SW 1271 (cell line): ENCODE measurements around the gene EPB41L2.

Experiments used
- DNase-seq, 2 experiments: peaks; one replicate each; lab custom pipeline; 2025; lab: John Stamatoyannopoulos, UW

EPB41L2 gene

DNA sequence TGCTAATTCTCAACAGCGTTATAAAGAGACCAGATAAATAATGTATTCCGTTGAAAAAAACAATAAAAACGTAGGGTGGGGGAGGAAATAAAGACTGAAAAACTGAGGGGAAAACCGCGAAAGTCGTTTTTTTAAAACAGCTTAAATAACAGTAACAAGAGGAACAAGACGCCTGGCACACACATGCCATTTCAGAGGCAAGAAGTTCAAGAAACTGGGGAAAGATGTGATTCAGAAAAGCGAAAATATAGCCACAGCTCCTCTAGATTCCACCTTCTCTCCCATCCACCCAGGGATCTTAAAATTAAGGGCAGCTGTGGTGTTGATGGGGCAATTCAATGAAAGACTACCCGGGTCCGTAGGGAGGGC lies 1.3 kb downstream of the EPB41L2 start:
- no peak for DNase-seq

DNA sequence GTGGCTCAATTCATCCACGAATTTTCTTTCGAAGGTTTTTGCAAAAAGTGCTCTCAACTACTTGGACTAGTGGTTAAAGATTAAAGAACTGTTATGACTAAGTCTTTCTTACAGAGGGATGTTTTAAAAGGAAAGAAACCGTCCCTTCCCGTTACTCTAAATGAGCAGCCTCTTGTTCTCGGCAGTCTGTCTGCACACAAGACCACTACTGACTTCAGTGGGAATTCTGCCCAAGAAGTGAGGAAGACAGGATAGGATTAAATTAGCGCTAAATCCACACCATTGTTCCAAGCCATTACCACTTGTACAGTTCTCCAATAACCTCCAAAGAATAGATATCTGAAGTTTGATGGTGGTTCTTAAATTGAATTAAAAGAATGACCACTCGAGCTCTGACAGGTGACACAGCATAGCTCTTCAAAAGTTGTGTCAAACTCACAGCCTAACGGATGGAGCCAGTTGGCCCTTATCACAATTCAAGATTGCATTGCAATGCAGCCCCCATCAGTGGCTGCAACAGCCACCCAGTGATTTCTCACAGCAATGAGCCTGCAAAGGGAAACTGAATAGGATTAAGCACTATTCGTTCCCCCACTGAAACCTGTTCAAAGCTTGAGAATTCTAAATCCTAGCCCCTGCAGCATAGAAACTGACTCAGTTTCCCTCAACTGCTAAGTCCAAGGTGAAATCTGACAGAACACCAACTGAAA lies 1.8 kb downstream of the EPB41L2 start:
- DNase-seq, result no peak

DNA sequence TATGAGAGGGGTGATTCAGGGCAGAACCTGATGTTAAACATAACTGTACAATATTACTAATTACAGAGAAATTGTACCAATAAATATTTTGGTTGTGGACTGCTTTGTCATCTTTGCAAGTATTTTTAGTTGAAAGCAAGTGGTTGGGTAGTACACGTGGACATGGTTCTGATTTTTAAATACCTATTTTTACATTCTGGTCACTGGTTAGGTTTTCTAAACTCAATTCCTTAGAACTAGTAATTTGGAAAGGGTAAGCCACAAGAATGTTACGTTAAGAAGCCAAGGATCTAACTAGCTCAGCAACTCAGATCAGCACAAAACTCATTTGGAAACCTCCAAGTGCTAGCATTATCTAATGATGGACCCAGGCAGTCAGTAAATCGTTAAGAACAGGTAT lies 2.7 kb downstream of the EPB41L2 start:
- DNase-seq, result no peak

DNA sequence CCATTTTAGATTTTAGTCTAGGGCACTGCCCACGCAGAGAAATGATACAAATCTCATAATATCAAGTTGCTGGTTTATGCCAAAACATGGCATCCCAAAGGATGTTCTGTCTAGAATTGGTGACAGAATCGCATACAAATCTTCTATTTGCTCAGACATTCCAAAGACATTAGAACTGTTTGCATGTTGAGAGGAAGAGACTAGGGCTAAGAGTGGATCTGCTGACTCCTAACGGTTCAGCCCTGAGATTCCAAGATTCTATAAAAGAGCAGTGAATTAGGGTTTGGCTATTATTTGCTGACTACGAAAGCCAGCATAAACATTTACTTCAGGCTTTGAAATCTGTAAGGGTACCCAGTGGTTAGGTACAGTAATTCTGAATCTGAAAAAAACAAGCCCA lies 3.6 kb downstream of the EPB41L2 start:
- no peak for DNase-seq

DNA sequence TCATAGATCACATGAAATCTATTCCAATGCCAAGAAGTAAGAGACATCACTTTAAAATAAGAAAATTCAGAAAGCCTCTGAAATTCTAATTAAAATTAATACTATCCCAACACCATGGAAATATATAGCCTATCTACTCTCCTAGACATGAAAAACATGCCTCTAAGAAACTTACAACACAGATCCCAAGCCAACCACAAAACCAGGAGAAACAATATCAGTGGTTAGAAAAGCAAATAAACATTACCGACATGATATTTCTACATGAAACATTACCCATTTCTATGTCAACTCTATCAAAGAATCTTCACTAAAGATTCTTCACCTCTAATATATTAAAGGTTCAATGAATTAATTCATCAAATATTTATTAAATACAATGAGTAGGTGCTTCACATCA lies 4.8 kb downstream of the EPB41L2 start:
- no peak for DNase-seq

DNA sequence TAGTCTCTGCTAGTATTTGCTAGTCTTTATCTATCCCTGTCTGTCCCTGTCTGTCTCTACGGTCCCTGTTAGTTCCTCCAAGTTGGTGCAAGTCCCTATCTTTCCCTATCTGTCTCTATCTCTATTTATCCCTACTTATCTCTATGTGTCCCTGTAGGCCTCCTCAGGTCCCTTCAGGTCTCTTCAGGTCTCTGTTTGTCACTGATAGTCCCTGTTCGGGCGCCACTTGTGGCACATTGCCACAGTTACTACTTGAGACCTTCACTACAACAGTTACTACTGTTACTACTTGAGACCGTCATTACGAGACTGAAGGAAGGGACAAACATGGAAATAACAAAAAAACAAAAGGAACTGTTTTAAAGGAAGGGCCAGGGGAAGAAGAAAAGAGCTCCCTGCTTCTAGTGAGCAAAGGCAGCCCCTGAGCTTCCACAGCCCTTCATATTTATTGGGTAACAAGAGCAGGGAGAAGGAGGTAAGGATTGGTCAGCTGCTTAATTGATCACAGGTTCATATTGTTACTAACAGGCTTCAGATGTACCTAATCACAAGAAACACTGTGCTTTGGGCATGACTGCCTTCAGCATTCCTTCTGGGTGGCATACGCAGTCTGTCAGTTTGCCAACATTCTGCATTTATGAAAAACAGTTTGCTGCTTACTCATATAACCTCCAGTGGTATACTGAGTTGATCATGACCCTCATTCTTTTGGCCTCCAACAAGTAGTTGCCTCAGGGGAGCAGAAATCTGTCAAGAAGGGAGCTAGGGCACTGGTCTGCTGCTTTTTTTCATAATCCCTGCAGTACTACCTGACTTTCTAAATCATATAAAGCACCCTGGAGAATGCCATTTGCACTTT lies 8.4 kb downstream of the EPB41L2 start:
- no peak for DNase-seq

DNA sequence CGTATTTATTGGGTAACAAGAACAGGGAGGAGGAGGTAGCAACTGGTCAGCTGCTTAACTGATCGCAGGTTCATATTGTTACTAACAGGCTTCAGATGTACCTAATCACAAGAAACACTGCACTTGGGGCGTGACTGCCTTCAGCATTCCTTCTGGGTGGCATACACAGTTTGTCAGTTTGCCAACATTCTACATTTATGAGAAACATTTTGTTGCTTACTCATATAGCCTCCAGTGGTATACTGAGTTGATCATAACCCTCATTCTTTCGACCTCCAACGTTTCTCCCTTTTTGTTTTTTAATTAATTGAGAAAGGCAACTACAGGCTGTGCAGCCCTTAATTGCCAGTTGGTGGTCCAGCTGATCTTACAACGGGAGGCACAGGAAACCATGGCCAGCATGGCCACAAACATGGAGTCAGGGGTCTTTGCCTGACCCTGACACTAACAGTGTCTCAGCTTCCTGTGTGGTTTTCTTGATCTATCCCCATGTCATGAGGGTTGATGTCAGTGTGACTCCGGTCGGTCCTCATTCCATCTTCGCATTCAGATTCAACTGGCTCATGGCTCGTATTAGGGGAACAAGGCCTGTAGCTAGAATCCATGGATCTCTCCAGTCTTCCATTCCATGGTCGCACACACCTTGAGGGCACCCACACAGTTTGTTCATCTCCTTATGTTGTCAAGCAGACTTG lies 9.4 kb downstream of the EPB41L2 start:
- no peak for DNase-seq

DNA sequence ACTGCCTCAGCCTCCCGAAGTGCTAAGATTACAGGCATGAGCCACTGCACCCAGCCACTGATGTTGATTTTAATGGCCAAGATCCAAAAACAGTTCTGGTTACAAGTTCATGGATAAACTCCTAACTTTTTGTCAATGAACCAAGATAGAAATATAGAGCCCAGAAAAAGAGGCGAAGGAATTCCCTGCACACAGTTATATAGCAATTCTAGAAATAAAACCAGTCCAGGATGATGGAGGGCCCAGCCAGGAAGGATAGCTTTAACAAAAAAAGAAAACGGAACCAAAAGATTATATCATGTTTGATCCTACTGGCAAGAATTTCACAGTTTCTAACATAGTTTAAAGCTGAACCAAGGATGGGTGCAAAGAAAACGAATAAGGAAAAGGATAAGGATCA lies 10.9 kb downstream of the EPB41L2 start:
- DNase-seq, result no peak

DNA sequence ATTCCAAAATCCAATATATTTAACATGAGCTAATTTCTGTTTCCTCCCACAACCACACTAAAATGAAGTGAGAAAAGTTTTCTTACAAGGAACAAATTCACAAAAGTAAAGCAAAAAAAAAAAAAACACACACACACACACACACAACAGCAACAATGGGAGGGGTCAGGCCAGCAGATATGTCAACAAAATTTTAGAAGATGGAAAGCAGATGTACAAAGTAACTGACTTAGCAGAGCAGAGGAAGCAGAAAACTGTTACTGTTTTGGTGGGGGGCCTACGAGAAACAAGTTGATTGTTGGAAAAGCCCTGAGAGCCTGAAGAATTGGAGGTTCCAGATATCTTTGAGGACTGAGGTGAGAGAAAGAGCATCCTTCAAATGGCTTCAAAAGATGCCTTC lies 11.7 kb downstream of the EPB41L2 start:
- DNase-seq, result no peak

DNA sequence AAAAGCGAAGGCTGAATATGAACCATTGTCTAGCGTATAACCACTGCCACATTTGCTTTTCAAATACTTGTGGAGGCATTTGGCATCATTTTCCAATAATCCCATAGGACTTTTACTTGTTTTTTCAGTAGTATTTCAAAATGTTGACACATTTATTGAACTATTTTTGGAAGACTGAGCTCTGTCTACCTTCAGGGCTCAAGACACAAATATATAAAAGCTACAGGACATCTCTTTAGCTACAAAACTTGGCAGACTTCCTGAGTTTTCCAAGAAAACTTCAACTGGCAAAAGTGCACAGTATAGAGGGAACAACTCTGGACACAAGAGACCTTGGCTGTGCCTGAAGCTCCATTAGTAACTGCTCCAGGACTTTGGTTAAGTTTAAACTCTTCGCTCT lies 13.4 kb downstream of the EPB41L2 start:
- no peak for DNase-seq

DNA sequence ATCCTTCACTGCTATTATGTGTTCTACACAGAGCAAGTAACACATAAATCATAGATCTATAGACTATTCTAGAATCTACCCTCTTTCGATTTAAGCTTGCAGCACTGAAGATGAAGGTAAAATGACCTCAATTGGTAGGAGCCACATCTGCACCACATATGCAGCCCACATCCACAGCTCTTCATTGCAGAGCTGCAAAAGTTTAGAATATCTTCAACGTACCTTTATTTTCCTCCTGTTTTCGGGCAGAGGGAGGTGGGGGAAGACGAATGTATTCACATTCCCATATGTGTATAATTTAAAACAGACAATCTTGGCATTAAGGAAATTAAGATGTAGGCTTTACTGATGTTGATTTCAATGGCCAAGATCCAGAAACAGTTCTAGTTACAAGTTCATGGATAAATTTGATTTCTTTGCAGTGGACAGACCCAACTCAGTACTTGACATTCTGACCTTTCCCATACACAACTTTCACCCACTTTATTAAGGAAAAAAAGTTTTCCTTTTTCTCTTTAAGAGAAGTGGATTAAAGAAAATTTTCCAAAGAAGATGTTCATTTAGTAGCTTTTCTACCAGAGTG lies 14.0 kb downstream of the EPB41L2 start:
- no peak for DNase-seq

DNA sequence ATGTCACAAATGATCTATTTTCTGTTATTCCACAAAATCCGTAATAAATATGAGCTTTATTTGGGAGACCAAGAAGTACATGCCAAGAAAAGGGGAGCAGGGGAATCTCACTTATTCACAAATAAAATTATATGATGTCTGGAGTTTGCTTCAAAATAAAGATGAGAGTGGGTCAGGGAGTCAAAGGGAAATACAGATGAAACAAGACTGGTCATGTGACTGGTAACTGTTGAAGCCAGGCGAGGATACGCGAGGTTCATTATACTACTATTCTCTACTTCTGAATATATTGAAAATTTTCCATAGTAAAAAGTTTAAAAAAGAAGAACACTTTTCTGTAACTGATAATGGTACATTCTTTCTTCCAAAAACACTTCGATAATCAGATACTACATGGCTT lies 14.6 kb downstream of the EPB41L2 start:
- no peak for DNase-seq

DNA sequence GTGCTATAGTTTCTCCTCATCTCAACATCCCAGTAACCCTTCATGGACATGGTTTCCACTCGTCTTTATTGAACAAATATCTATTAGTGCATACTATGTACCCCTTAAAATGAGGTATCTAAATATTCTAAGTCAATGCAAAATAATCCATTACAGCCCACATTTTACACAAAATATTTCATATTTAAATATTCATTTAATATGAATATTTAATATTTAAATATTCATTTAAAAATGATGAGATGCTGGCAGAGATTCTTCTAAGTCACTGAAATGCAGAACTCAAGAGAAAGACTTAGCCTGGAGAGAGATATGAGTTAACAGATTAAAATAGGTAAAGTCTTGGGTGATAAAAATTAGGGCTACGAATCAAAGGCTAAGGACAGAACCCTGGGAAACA lies 17.9 kb downstream of the EPB41L2 start:
- no peak for DNase-seq

DNA sequence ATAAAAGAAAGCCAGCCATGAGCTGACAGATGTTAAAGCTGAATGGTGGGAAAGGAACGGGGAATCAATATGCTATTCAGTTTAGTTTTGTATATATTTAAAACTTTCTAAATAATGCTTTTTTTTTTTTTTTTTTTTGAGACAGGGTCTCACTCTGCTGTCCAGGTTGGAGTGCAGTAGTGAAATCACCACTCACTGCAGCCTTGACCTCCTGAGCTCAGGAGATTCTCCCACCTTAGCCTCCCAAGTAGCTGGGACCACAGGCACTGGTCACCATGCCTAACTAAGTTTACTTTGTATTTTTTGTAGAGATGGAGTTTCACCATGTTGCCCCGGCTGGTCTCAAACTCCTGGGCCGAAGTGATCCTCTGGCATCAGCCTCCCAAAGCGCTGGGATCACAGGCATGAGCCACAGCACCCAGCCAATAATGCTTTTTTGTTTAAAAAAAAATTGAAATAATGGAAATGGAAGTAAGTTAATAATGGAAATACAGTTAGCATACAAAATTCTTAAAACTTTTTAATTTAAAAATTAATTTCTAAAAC lies 19.1 kb downstream of the EPB41L2 start:
- DNase-seq, result no peak

DNA sequence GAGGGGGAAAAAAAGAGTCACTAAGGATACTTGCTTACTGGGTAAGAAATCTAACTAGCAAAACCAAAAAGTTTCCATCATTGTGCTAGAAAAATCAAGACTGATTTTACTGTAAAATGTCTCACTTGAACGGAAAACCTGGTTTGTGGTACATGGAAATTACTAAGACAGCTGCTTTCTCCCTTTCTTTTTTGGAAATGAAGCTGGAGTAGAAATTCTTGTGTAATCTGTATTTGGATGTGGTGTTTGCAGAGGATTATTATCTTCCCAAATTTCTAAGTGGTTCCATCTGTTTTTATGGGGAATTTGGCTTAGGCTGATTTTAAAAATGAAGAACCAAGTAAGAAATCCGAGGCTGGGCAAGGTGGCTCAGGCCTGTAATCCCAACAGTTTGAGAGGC lies 20.4 kb downstream of the EPB41L2 start:
- no peak for DNase-seq

DNA sequence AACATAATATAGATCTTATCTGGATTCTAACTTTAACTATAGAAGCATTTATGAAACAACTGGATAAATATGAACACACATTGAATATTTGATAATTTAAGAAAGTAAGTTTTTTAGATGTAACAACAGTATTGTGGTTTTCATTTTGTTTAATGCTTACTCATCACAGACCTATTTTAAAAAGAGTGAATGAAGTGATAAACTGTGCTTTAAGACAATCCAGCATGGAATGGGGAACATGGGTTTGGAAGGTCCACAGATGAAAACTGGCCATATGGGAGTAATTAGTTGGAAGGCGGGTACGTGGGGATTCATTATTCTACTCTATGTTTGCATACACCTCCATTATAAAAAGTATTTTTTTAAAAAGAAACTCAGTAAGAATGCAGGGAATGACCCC lies 21.2 kb downstream of the EPB41L2 start:
- no peak for DNase-seq

DNA sequence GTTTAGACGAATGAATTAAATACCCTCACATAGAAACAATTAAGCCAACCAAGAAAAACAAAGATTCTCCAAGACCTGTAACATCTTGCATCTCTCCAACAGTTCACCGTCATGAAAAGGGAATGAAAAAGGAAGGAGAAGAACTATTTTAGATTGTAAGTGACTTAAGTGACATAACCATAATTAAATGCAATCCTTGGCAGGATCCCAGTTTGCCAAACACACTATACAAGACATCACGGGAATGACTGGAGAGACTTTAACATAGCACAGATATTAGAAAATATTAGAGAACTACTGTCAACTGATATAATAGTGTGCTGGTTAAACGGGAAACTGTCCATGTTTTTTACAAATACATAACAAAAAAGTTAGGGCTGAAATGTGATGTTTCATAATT lies 22.2 kb downstream of the EPB41L2 start:
- no peak for DNase-seq

DNA sequence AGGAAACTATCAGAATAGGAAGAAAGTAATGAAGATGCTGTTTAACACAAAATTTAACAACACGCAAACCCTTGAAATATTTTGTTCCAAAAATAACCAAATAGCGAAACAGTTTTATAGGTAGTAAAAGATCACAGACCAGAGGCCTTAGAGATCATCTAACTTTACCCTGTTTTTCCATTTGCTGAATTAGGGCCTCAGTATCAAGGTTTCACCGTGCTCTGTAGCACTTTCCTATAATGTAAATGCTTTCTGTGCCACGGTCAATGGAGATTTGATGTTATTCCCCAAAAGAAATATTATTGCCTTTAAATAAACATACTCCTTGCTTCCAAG lies 23.7 kb downstream of the EPB41L2 start:
- no peak for DNase-seq

DNA sequence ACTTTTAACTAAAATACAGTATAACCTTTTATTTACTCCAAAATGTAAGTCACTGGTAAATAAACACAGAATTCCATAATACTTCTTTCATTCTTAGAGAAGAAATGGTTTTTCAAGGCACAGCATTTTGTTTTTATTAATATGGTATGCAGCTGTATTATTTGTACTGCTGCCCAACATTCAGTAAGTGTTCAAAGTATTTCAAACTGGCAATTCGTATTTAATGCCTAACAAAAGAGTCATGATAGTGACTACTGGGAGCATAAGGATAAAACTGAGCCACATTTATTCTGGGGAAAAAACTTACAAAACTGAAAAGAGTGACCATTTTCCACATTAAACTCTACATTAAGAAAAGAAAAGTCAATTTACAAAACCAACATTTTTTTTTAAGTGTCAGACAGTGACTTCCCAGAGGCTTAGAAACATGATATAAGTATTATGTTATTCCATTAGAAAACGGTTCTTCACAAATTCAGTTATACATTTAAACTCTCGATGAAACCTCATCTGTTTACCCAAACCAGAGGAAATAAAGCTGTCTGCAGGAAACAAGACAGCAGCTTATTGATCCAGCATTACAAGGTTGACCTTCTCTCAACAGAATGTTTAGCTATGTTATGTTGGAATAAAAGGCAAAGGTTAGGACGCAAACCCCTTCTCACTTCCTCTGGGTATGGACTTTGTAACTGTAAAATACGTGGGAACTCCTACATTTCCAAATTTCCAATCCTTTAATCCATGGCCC lies 24.3 kb downstream of the EPB41L2 start:
- no peak for DNase-seq

DNA sequence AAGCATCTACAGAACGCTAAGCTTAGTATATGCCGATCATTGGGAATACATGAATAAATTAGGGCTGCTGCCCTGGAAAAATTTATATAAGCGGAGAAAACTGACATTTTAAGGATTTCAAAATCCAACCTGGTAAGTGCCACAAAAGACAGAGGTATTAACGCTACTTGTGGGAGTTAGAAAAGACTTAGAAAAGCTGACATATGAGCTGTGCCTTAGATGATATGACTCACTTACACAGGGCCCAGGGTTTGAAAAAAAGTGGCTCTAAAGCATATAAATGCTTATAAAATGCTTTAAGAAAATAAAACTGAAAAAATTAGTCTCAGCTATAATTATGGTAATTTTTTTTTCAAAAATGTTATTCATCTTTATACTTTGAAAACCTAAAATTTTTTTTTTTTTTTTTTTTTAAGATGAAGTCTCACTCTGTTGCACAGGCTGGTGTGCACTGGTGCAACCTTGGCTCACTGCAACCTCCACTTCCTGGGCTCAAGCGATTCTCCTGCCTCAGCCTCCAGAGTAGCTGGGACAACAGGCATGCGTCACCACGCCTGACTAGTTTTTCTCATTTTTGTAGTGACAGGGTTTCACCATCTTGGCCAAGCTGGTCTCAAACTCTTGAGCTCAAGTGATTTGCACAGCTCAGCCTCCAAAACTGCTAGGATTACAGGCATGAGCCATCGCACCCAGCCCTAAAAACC lies 25.7 kb downstream of the EPB41L2 start:
- no peak for DNase-seq

DNA sequence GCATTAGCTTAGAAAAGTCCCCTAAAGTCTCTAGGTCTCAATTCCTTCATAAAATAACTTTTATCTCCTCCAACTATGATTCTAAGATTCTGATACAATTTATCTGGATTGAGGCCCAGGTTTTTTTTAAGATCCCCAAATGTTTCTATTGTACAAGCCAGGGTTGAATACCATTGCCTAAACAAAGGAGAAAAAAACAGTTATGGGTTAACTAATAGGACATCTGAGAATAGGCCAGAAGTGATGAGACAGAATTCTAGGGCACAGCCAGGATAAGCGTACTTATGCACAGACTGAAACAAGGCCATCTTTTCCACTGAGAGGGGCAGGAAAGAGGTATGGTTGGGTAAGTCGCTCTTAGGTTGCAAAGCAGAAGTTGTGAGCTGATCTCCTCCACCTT lies 26.4 kb downstream of the EPB41L2 start:
- DNase-seq, result no peak
